Measurements from ENCODE around the gene LPIN1. TPM values are rescaled to one million over a fixed set of nuclear protein-coding genes. Genes with fewer than 3 reads are reported as not detected.

LPIN1 gene
- total and polyA plus RNA-seq, 2 experiments from 2014 or later: 34.5 to 35.3 TPM

GRCh38 chr2:11715987-11716652, 30.3 kb upstream of the LPIN1 start:
- Histone ChIP-seq H3K4me2 (no peak overlapping the region), H3K9me3 (ENCODE audit: low read depth) (no peaks in the 10 kb centered on the region)

DNA sequence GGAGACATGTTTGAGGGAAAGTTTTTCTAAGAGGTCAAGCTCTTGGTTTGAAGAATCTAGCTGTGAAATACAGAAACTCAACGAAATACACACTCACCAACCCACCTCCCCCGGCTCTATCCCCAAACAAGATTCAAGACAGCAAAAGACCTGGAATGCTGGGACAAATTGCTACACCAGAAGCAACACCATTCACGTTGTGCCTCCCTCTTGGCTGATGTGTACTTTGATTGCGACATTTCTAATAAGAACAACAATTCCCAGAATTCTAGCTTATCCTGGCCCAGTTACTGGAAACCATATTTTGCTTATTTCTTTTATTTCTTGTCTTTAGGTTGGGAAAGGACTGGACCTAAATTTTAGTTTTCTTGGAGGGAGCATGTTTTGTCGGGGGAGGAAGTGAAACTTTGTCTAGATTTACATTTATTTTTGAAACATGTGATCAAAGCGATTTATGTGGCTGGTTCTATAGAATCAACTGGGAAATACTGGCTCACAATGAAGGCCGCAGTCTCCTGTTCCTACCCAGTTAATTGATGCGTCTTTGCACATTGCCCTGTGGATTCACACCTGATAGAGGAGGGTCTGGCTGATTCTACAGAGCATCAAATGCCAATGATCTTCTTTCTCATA, 29.6 kb upstream of the LPIN1 start:
- H4K20me1 ChIP-seq (ENCODE audit: insufficient read depth, poor library complexity, severe bottlenecking): no peaks in the 10 kb centered on the region
- H3K4me1 ChIP-seq (ENCODE audit: insufficient read depth): peaks cover 10% of the 10 kb centered on the region
- H3K27me3 ChIP-seq: no peaks in the 10 kb centered on the region
- no peaks in the 10 kb centered on the region for H3K9me2 ChIP-seq (replicated peaks; ENCODE audit: insufficient read depth)
- no peak overlapping the region for H3K4me3 ChIP-seq
- no peak overlapping the region for H3K4me2 ChIP-seq
- H3K27ac ChIP-seq: peak overlapping the region; percentile 64
- no peak for TF ChIP-seq EZH2 (IDR thresholded peaks at IDR 0.05; ENCODE audit: borderline replicate concordance)
- peak overlapping the region; percentile 15 for H2AFZ ChIP-seq
- 80% methylated on average over 8 of the region's 8 CpGs for WGBS (ENCODE audit: low lambda C conversion rate, missing lambda C conversion rate)
- no peaks in the 10 kb centered on the region for H3K79me2 ChIP-seq
- no peaks in the 10 kb centered on the region for H3K9me3 ChIP-seq (ENCODE audit: low read depth)
- peak; percentile 30 for DNase-seq (ENCODE audit: low spot score)
- H3K36me3 ChIP-seq (replicated peaks; ENCODE audit: insufficient read depth, low read depth): no peaks in the 10 kb centered on the region

More at GRCh38 chr2:11715987-11716652, 30.3 kb upstream of the LPIN1 start:
- Histone ChIP-seq H3K9me2 (replicated peaks; ENCODE audit: insufficient read depth) (no peaks in the 10 kb centered on the region), H2AFZ (no peak overlapping the region), H3K4me1 (ENCODE audit: insufficient read depth) (peaks cover 12% of the 10 kb centered on the region), H4K20me1 (ENCODE audit: insufficient read depth, poor library complexity, severe bottlenecking) (no peaks in the 10 kb centered on the region), H3K79me2 (no peaks in the 10 kb centered on the region), H3K36me3 (replicated peaks; ENCODE audit: insufficient read depth, low read depth) (no peaks in the 10 kb centered on the region), H3K27ac (no peak overlapping the region), H3K4me3 (no peak overlapping the region), H3K27me3 (no peaks in the 10 kb centered on the region)
- TF ChIP-seq EZH2 (IDR thresholded peaks at IDR 0.05; ENCODE audit: borderline replicate concordance) (no peak), EZH2phosphoT487 (IDR thresholded peaks at IDR 0.05; ENCODE audit: low read depth, severe bottlenecking, unreplicated experiment) (no peak)
- TF ChIP-seq, protein P1, sequence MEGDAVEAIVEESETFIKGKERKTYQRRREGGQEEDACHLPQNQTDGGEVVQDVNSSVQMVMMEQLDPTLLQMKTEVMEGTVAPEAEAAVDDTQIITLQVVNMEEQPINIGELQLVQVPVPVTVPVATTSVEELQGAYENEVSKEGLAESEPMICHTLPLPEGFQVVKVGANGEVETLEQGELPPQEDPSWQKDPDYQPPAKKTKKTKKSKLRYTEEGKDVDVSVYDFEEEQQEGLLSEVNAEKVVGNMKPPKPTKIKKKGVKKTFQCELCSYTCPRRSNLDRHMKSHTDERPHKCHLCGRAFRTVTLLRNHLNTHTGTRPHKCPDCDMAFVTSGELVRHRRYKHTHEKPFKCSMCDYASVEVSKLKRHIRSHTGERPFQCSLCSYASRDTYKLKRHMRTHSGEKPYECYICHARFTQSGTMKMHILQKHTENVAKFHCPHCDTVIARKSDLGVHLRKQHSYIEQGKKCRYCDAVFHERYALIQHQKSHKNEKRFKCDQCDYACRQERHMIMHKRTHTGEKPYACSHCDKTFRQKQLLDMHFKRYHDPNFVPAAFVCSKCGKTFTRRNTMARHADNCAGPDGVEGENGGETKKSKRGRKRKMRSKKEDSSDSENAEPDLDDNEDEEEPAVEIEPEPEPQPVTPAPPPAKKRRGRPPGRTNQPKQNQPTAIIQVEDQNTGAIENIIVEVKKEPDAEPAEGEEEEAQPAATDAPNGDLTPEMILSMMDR (IDR thresholded peaks at IDR 0.05; ENCODE audit: poor library complexity): no peak
- 95% methylated on average over 12 of the region's 12 CpGs for WGBS (ENCODE audit: low lambda C conversion rate, missing lambda C conversion rate)
- DNase-seq (ENCODE audit: low spot score): no peak

GRCh38 chr2:11717623-11718022, 28.8 kb upstream of the LPIN1 start:
- WGBS (ENCODE audit: low lambda C conversion rate, missing lambda C conversion rate): 93% methylated on average over 1 of the region's 1 CpG
- H3K9me3 ChIP-seq (ENCODE audit: low read depth): no peaks in the 10 kb centered on the region
- H3K4me2 ChIP-seq: no peak overlapping the region
- peak overlapping the region; percentile 64 for H3K27ac ChIP-seq
- no peaks in the 10 kb centered on the region for H3K36me3 ChIP-seq (replicated peaks; ENCODE audit: insufficient read depth, low read depth)
- no peak overlapping the region for H3K4me3 ChIP-seq
- DNase-seq (ENCODE audit: low spot score): no peak
- no peaks in the 10 kb centered on the region for H3K27me3 ChIP-seq
- H3K9me2 ChIP-seq (replicated peaks; ENCODE audit: insufficient read depth): no peaks in the 10 kb centered on the region
- H4K20me1 ChIP-seq (ENCODE audit: insufficient read depth, poor library complexity, severe bottlenecking): no peaks in the 10 kb centered on the region
- TF ChIP-seq EZH2phosphoT487 (IDR thresholded peaks at IDR 0.05; ENCODE audit: low read depth, severe bottlenecking, unreplicated experiment) (no peak), EZH2 (IDR thresholded peaks at IDR 0.05; ENCODE audit: borderline replicate concordance) (no peak)
- TF ChIP-seq, protein P1 (IDR thresholded peaks at IDR 0.05; ENCODE audit: poor library complexity): no peak
- no peaks in the 10 kb centered on the region for H3K79me2 ChIP-seq
- H3K4me1 ChIP-seq (ENCODE audit: insufficient read depth): peaks cover 10% of the 10 kb centered on the region
- H2AFZ ChIP-seq: no peak overlapping the region

DNA sequence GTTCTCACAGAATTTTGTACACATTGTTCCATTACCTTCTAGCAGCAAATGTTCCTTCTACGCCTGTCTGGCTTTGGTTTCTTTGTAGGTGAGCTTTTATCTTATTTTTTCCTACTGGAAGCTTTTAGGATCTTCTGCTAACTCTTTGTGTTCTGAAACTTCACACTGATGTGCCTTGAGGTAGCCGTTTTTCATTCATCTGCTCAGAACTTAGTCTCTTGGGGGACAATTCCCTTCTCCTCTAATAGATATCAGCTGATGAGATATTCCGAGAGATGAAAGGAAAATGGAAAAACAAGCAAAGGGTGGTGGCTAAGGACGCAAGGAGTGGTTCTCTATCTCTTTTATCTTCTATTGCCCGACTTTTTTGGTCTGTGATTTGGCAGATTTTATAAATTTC, 27.8 kb upstream of the LPIN1 start:
- TF ChIP-seq EZH2 (IDR thresholded peaks at IDR 0.05; ENCODE audit: borderline replicate concordance): no peak
- TF ChIP-seq EZH2phosphoT487 (IDR thresholded peaks at IDR 0.05; ENCODE audit: low read depth, severe bottlenecking, unreplicated experiment): no peak
- TF ChIP-seq, protein P1 (IDR thresholded peaks at IDR 0.05; ENCODE audit: poor library complexity): no peak
- Histone ChIP-seq H4K20me1 (ENCODE audit: insufficient read depth, poor library complexity, severe bottlenecking) (no peaks in the 10 kb centered on the region), H3K79me2 (no peaks in the 10 kb centered on the region), H3K9me3 (ENCODE audit: low read depth) (no peaks in the 10 kb centered on the region), H3K4me1 (ENCODE audit: insufficient read depth) (peaks cover 10% of the 10 kb centered on the region), H3K9me2 (replicated peaks; ENCODE audit: insufficient read depth) (no peaks in the 10 kb centered on the region), H3K27ac (no peak overlapping the region), H3K36me3 (replicated peaks; ENCODE audit: insufficient read depth, low read depth) (no peaks in the 10 kb centered on the region), H3K27me3 (no peaks in the 10 kb centered on the region), H3K4me2 (peak overlapping the region; percentile 49), H2AFZ (no peak overlapping the region), H3K4me3 (no peak overlapping the region)
- DNase-seq (ENCODE audit: low spot score): no peak
- 60% methylated on average over 5 of the region's 5 CpGs for WGBS (ENCODE audit: low lambda C conversion rate, missing lambda C conversion rate)
